Activated CD4-positive, alpha-beta T cell treated with anti-CD3 and anti-CD28 coated beads, Interleukin-10, Interleukin-2, amounts not matched to agents 100 ng/mL and 50 ng/mL, durations not matched to agents 16 hours and 8 hours (primary cell): ENCODE results near the gene CLSTN2.

ENCODE experiments used
- DNase-seq: peaks from one replicate; pipeline ENCODE4 v3.0.0-alpha.2; 2020

Gene CLSTN2

GRCh38 chr3:140529096-140529495 lies 594.1 kb downstream of the CLSTN2 start:
- DNase-seq = no peak

DNA sequence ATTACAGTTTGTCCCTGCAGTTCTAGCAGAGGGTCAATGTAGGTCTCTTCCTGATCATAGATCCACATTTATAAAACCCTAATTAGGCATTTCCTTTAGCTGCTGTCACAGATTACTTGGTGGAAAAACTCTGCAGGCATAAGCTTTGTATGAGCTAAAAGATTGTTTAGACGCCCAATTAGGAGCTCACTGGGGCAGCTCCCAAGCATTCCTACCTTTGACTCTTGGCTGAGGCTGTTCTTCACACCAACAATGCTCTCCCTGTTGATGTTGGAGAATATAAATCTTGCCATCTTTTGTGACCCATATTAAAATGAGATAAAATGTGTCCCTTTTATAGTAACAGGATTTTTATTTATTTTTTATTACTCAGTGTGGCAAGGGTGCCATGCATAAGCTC lies 594.6 kb downstream of the CLSTN2 start:
- DNase-seq = no peak

- DNase-seq = no peak
Measured at GRCh38 chr3:140530131-140530530, 595.1 kb downstream of the CLSTN2 start.

DNA sequence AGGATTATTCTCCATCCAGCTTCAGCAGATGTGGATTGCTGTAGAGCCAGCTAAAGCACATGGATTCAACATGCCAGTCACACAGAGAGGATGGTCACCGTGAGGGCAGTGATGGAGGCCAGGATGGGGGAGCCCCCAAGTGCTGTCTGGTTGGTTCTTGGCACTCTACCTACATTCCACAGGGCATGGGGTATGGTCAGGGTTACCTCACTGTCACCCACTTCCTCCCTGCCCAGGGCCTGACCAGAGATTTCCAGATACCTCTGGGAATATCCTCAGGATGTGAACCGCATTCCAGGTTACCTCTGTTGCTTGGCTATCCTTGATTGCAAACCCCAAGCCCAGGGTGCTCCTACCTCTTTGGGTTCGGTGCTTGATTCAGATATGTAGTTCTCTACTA lies 595.6 kb downstream of the CLSTN2 start:
- DNase-seq = no peak

GRCh38 chr3:140532793-140533330 lies 597.9 kb downstream of the CLSTN2 start:
- no peak for DNase-seq

- DNase-seq = no peak
Measured at GRCh38 chr3:140536926-140537726, 602.1 kb downstream of the CLSTN2 start.

- no peak for DNase-seq
Measured at GRCh38 chr3:140537727-140538082, 602.7 kb downstream of the CLSTN2 start.

- DNase-seq = no peak
Measured at GRCh38 chr3:140540262-140540661, 605.3 kb downstream of the CLSTN2 start.

- no peak for DNase-seq
Measured at GRCh38 chr3:140541975-140542653, 607.1 kb downstream of the CLSTN2 start.

GRCh38 chr3:140545197-140545596 lies 610.2 kb downstream of the CLSTN2 start:
- no peak for DNase-seq

- DNase-seq = no peak
Measured at GRCh38 chr3:140545756-140546155, 610.8 kb downstream of the CLSTN2 start.

- no peak for DNase-seq
Measured at GRCh38 chr3:140546649-140547048, 611.7 kb downstream of the CLSTN2 start.

- DNase-seq = no peak
Measured at GRCh38 chr3:140552403-140552802, 617.4 kb downstream of the CLSTN2 start.

DNA sequence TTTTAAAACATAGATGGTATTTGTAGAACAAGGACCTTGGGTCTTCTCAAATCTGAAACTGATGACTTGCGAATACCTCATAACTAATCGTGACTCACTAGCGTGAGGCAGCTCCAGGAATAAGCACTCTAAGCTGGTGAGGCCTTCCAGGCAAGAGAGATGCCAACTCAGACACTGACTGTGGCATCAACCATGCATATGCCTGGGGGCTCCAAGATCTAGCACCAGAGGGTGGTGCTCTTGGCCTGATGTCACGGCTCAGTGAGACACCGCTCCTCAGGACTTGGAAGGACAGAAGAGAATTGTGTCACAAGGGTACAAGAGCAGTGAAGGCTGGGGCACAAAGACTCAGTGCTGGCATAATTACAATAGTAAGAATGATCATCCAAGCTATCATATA lies 617.9 kb downstream of the CLSTN2 start:
- no peak for DNase-seq

- DNase-seq = no peak
Measured at GRCh38 chr3:140553591-140553990, 618.6 kb downstream of the CLSTN2 start.

DNA sequence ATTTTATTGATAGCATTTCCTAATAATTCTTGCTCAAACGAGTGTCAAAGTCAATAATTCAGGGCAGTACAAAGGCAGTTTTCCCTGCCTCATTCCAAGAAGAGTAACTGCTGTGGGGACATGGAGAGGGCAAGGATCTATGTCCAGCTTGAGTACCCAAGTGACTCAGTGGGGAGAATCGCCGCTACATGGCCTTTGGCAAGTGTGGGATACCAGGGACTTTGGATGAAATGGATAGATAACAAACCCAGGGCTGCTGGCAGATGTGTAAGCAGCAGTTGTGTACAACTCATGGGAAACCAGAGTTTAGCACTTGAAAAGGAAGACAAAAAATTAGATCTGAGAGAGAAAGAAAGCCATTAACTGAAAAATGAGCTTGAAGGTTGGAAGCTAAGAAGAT lies 620.7 kb downstream of the CLSTN2 start:
- DNase-seq = no peak

DNA sequence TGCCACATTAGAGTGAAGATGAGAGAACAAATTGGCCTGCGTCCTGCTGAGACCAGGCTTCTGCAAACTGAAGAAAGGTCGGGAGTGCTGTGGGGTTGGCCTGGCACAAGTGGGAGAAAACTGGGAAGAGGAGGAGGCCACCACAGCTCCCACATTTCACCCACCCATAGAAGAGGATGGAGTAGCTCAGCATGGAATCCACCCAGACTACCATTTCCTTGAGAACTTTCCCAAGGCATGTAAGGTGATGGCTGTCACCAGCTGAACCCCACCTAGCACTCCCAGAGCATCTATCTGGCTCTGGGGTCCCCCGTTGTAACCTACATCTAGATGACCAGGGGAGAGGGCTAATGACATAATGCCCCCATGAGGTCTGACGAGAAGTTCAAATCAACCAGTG lies 622.5 kb downstream of the CLSTN2 start:
- no peak for DNase-seq

DNA sequence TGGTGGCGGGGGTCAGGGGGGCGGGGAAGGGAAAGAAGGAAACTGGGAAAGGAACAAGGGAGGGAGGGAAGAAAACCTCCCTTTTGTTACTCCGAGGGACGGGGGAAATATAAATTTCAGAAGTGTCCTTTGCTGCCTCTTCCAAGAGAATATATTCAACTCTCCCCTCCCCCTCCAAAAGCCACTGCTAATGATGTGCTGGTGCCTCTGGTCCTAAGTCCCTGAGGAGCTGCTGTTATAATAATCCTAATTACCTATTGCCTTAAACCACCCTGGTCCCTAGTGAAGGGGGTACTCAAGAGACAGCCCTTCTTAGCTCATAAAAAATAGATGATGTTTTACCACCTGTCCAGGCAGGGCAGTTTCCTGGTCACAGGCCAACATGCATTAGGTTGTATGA lies 624.6 kb downstream of the CLSTN2 start:
- no peak for DNase-seq

- no peak for DNase-seq
Measured at GRCh38 chr3:140563206-140563760, 628.3 kb downstream of the CLSTN2 start.

DNA sequence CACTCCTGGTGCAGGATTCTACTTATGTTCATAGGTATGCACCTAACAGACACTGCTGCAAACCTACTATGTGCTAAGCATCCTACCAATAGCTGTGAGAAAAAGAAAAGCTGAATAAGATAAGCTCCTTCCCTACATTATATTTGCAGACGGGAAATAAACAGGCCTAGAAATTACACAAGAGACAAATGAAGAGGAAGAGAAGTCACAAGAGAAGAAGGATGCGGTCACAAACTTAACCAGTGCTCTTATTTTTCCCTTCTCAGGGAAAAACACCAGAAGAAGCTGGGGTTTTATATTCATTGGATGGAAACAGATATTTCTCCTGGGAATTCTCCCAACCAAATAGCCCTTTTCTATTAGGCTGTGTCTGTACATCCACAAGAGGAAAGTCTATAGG lies 633.1 kb downstream of the CLSTN2 start:
- no peak for DNase-seq

DNA sequence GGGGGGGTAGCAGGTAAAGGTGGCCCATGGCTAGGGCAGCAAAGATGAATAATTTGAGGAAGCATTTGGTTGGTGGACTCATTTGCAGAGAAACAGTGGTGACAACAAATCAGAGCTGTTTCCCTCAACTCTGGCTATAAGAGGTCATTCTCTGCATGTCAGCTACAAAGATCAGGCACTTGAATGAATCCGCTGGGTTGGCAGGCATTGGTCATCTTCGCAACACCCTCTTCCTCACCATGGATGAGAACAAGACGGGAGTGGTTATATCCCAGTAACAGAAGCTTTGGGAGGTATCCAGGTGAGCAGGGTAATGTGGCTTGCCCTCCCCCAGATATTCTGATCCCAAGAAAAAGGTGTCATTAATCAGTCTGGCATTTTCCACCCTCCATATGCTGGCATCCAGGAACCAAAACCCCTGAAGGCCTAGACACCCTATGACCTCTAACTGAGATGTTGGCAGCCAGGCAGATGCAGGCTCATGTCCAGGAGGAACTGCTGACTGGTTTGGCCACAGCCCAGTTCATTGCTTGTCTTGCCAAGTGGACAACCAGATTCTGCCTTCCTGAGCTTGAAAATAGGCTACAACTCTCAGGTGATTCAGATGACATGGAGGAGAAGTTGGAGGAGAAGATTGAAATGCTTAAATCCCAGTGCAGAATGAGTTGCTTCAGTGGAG lies 634.0 kb downstream of the CLSTN2 start:
- DNase-seq = no peak

DNA sequence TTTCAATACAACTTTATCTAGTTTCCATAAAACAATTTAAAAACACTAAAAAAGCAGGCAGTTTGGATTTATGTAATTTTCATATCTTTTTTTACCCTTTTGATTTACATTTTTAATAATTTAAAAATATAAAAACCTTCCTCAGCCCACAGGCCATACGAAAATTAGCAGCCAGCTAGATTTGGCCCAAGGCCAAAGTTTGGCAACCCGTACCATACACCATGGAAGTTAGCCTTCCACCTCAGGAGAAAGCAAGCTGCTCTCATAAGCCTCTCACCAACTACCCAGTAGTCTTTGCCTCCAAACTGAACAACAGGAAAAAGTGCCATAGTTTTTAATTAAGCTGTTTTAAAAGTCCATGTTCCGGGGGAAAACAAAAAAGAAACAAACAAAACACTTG lies 635.6 kb downstream of the CLSTN2 start:
- no peak for DNase-seq

GRCh38 chr3:140571836-140572235 lies 636.9 kb downstream of the CLSTN2 start:
- no peak for DNase-seq

- no peak for DNase-seq
Measured at GRCh38 chr3:140572334-140572733, 637.3 kb downstream of the CLSTN2 start.
